Cardiac muscle cell (in vitro differentiated cells and primary cell): Measurements from ENCODE around the gene SMYD5. TPM values are rescaled to one million over a fixed set of nuclear protein-coding genes. Genes with fewer than 3 reads are reported as not detected.

Experiments
- DNase-seq, 2 donors: peaks; one replicate each; pipeline versions ENCODE4 v3.0.0 to v3.0.0-alpha.2; 2010 to 2017; ENCODE audit warnings: low read depth in 1 of 2, low spot score in 1 of 2
- H3K27ac ChIP-seq: fragments of 200-600 bp; sonication (generic); 2 replicates; pipeline ENCODE4 v1.5.1; 2016
- H3K27me3 ChIP-seq: fragments of 200-600 bp; sonication (generic); 2 replicates; pipeline ENCODE4 v1.6.0; 2016; ENCODE audit warnings: control low read depth
- H3K36me3 ChIP-seq: fragments of 200-600 bp; sonication (generic); 2 replicates; pipeline ENCODE4 v1.5.1; 2016; ENCODE audit warnings: control low read depth
- H3K4me1 ChIP-seq: fragments of 200-600 bp; sonication (generic); 2 replicates; pipeline ENCODE4 v1.8.1; 2017; ENCODE audit warnings: low read depth, mild to moderate bottlenecking, mixed run types
- H3K4me3 ChIP-seq: fragments of 200-600 bp; sonication (generic); 2 replicates; pipeline ENCODE4 v1.5.1; 2016; ENCODE audit warnings: mild to moderate bottlenecking
- H3K9me3 ChIP-seq: fragments of 200-600 bp; sonication (generic); 2 replicates; pipeline ENCODE4 v1.5.1; 2017; ENCODE audit warnings: low read depth, mild to moderate bottlenecking, control low read depth
- CTCF ChIP-seq: IDR thresholded peaks from 2 replicates; pipeline ENCODE4 v1.5.1; 2012; ENCODE audit warnings: low read depth, mild to moderate bottlenecking, low read length
- polyA plus RNA-seq: library from polyadenylated mRNA; unstranded; fragments of >200 nt; fragmentation: Nextera tagmentation; extraction: Ambion mirVana; gene quantifications from 2 replicates; pipeline ENCODE4 v1.2.1, GENCODE V29; 2016
- total RNA-seq: library from RNA; depleted of rRNA; stranded (reverse); fragments of >200 nt; gene quantifications from 2 replicates; pipeline ENCODE4 v1.2.3, GENCODE V29; 2016

The SMYD5 gene
- total and polyA plus RNA-seq, 2 experiments from 2014 or later: 26.1 to 27.0 TPM

- TF ChIP-seq CTCF: no peak
- DNase-seq: peak; percentile 100
Observed at GRCh38 chr2:73233154-73233931, 19.3 kb downstream of the SMYD5 start, which contains the start of gene PRADC1. Gene PRADC1 (minus strand): TSS chr2:73233239. CDS start chr2:73233160, 79 bp downstream.

GRCh38 chr2:73233932-73234832 lies 20.1 kb downstream of the SMYD5 start, which contains the start of gene CCT7:
Gene CCT7 (plus strand): TSS chr2:73234308. CDS start chr2:73234379, 71 bp downstream.
- Histone ChIP-seq H3K36me3 (peaks cover under 1% of the 10 kb centered on the region), H3K27ac (peak within 1 kb of the TSS; percentile 86), H3K27me3 (no peaks in the 10 kb centered on the region), H3K4me1 (peaks cover 27% of the 10 kb centered on the region), H3K4me3 (peak within 1 kb of the TSS; percentile 62), H3K9me3 (no peaks in the 10 kb centered on the region)
- peak; percentile 92 to 93 for DNase-seq
- no peak for TF ChIP-seq CTCF

More at GRCh38 chr2:73233154-73233931, 19.3 kb downstream of the SMYD5 start, which contains the start of gene PRADC1:
- Histone ChIP-seq H3K9me3 (no peaks in the 10 kb centered on the region), H3K4me3 (peak within 1 kb of the TSS; percentile 72), H3K36me3 (peaks cover 3% of the 10 kb centered on the region), H3K27ac (peak within 1 kb of the TSS; percentile 86), H3K27me3 (no peaks in the 10 kb centered on the region), H3K4me1 (peaks cover 19% of the 10 kb centered on the region)

- TF ChIP-seq CTCF: no peak
- H3K9me3 ChIP-seq: no peaks in the 10 kb centered on the region
- peaks cover 11% of the 10 kb centered on the region for H3K36me3 ChIP-seq
- no peak for DNase-seq
- H3K4me1 ChIP-seq: peaks cover 29% of the 10 kb centered on the region
- H3K4me3 ChIP-seq: peak overlapping the region; percentile 62
- no peaks in the 10 kb centered on the region for H3K27me3 ChIP-seq
- H3K27ac ChIP-seq: no peak overlapping the region
Observed at GRCh38 chr2:73235315-73236028, 21.4 kb downstream of the SMYD5 start.

GRCh38 chr2:73237168-73237567 lies 23.1 kb downstream of the SMYD5 start:
- H3K36me3 ChIP-seq: peaks cover 16% of the 10 kb centered on the region
- peak overlapping the region; percentile 92 for H3K27ac ChIP-seq
- no peak for DNase-seq
- peaks cover 28% of the 10 kb centered on the region for H3K4me1 ChIP-seq
- no peak overlapping the region for H3K4me3 ChIP-seq
- no peaks in the 10 kb centered on the region for H3K27me3 ChIP-seq
- no peak for TF ChIP-seq CTCF
- H3K9me3 ChIP-seq: no peaks in the 10 kb centered on the region

- Histone ChIP-seq H3K36me3 (peaks cover 21% of the 10 kb centered on the region), H3K4me3 (no peak overlapping the region), H3K27ac (peak overlapping the region; percentile 92), H3K9me3 (no peaks in the 10 kb centered on the region), H3K27me3 (no peaks in the 10 kb centered on the region), H3K4me1 (peaks cover 29% of the 10 kb centered on the region)
- no peak for TF ChIP-seq CTCF
- peak in 1 of 2 donors; percentile 52 for DNase-seq
Observed at GRCh38 chr2:73238149-73238548, 24.1 kb downstream of the SMYD5 start.
